CD4-positive, alpha-beta T cell treated with Interleukin-15 for 4 hours (primary cell): ENCODE measurements around the gene SQOR.

Experiments
- DNase-seq: peaks from one replicate; pipeline ENCODE4 v3.0.0-alpha.2; 2020; ENCODE audit warnings: low spot score

Gene SQOR

DNA sequence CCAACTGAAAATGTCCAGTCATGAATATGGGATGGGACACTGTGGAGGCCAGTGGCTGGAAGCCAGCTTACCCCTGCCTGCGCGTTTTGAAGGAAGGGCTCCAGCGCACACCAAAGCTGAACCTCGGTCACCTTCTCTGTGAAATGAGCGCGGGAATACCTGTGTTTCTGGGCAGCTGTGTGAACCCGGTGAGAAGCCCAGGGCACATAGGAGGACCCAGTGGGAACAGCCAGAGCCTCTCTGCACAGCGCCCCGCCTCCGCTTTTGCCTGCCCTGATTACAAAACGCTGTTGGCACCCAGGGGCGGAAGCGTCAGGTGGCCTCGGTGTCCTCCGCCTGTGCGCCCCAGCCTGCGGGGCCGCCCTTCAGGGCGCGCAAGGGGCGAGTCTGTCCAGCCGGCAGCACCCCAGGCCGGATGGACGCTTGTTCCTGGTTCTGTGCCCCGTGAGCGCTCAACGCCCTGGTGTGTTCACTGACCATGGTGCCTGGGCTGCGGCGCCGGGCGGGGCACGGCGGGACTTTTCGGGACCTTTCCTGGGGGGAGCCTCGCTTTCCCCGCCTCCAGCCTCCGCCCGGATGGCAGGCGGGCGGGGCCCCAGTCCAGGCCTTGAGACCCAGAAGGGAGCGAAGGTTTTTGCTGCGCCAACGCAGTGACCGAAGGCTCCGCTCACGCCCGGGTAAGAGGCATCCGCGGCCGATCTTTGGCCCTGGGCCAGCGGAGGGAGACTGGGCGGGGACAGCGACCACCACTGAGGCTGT, at the start of gene SQOR:
Gene SQOR, plus strand, starts transcription at position 598 of the 759 bp plus-strand sequence. CDS start 23,895 bp downstream, outside the sequence.
- DNase-seq: peak; percentile 66

GRCh38 chr15:45585069-45585791, 49.6 kb upstream of the SQOR start:
- DNase-seq: no peak

DNA sequence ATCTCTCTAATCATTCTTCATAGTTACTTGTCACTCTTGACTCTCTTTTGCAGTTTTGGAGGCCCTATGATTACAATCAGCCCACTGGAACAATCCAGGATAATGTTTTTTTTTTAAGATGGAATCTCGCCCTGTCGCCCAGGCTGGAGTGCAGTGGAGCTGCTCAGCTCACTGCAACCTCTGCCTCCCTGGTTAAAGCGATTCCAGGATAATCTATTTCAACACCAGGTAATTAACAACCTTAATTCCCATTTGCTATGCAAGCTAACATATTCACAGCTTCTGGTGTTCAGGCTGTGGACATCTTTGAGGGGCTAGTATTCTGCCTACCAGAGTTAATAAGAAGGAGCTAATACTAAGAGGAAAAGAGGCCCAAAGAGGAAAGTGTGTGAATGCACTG, 48.7 kb upstream of the SQOR start:
- DNase-seq: no peak

GRCh38 chr15:45586601-45587094, 48.2 kb upstream of the SQOR start:
- no peak for DNase-seq

- peak; percentile 86 for DNase-seq
These were observed 47.5 kb upstream of the SQOR start, which contains the start of gene BLOC1S6 for GRCh38 chr15:45587095-45587862. Gene BLOC1S6 (plus strand): TSS chr15:45587379. CDS start chr15:45587444, 65 bp downstream.

GRCh38 chr15:45587863-45588170, 47.0 kb upstream of the SQOR start:
- no peak for DNase-seq

DNA sequence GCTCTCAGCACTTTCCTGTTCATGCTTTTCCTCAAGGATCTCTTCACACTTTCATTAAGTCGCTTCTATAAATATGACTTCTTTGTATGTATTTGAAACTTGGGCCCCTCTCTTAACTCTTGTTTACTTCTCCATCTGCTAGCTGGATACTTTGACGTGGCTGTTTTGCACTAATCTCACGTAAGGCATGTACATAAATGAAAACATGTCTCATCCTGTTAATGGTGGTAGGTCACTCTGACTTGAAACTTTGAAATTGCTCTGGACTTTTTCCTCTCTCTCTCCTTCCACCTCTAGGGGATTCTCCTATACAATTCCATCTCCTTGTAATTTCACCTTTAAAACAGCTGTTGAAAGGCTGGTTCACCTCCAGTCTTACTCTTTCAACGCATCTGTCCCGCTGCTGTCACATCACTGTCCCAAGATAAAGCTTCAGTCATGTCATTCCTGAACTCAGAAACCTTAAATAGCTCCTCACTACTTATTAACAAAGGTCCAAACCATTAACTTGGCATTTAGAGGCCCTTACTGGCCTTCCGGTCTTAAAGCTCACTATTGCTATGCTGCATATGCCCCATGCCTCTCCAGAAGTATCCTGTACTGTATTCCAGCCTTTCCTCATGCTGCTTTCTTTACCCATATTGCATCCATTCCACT, 46.5 kb upstream of the SQOR start:
- DNase-seq: no peak

DNA sequence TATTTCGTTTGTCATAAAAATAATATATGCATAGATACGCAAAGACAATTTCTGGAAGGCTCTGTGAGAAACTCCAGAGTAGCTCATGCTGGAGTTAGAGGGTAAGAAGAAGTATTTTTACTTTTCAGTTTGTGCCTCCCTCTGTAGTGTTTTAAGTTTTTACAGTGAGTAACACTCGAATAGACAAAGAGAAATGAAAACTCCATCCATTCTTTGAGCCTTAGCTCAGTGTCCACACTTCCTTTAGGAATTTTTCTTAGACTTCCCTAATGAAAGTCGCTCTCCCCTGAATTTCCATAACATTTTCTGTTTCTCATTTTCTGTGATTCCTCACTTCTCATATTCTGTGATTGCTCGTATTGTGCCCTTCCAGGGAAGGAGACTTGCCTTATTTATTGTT, 45.6 kb upstream of the SQOR start:
- DNase-seq: no peak

- DNase-seq: no peak
These were observed 40.5 kb upstream of the SQOR start for GRCh38 chr15:45594319-45594718.

- no peak for DNase-seq
These were observed 39.8 kb upstream of the SQOR start for GRCh38 chr15:45594835-45595530.

DNA sequence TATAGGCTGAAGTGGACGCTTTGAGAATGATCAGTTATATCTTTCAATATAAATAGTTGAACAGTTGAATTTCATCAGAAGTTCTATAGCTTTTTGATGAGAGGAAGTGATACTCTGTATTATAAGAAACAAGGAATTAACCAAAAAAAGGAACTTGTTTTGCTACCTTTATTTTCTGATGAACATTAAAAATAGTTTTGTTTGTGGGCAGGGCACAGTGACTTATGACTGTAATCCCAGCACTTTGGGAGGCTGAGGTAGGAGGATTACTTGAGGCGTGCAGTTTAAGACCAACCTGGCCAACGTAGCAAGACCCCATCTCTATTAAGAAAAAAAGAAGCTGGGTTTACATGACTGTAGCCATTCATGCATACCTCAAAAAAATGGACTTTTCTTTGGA, 30.9 kb upstream of the SQOR start:
- DNase-seq: no peak

DNA sequence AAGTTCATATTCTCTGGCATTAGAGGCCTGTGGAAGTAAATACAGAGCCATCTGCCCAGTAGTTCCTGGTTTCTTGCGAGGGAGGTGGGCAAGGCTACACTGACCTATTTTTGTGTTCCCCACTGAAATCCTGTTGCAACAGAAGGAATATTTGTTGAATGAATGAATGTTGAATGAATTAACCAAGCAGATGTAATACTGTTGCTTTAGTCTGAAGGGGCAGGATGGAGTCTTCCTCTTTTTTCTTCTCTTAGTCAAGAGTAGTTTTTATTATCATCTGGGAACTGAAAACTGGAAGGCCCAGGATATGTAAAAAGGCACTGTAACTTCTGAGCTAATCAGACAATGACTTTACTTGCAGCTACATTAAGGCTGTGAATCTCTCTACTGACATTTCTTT, 30.5 kb upstream of the SQOR start:
- DNase-seq: no peak

DNA sequence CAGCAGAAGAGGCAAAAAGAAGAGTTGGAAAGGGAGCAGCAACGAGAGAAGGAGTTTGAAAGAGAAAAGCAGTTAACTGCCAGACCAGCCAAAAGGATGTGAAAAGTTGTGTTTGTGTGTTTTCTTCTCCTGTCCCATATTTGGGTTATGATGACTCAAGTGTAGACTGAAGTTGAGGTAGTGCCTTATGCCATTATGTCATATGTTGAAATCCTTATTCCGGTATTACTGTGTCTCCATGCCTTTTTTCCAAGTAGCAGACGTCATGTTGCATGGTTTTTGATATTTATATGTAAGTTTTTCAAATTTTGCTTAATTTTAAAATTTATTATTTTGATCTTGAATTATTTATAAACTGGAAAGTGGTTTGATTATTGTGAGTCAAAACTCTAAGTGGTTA, 28.4 kb upstream of the SQOR start:
- no peak for DNase-seq

DNA sequence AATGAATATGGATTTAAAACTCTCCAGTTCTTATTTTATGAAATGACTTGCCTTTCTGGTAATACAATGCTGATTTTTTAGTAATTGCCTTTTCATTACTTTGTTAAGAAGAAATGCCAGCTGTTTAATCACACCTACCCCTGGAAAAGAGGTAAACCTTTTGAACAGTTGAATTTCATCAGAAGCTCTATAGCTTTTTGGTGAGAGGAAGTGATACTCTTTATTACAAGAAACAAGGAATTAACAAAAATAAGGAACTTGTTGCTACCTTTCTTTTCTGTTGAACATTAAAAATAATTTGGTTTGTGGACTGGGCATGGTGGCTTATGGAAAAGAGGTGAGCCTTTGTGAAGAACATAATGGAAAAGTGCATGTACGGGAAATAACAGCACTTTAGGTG, 28.0 kb upstream of the SQOR start:
- no peak for DNase-seq

DNA sequence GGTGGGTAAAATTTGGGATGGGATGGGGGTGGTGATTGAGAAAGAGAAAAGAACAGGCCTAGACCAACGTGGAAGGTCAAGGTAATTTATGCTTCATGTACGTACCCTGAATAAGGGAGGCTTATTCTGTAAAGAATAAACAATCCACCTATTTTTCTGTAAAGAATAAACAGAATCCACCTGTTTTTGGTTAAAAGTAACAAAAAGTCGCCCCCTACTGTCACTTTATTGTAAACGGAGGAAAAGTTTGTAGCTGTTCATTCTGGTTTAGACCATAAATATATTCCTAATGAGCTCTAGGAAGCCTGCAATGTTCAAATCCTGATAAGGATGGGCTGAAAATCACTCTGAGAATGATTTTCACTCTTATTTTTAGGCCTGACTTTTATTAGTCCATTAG, 23.5 kb upstream of the SQOR start:
- peak; percentile 20 for DNase-seq

- DNase-seq: no peak
These were observed 21.9 kb upstream of the SQOR start for GRCh38 chr15:45612790-45613415.

GRCh38 chr15:45616901-45617323, 17.9 kb upstream of the SQOR start:
- no peak for DNase-seq

GRCh38 chr15:45618813-45619212, 16.0 kb upstream of the SQOR start:
- no peak for DNase-seq

- DNase-seq: no peak
These were observed 6.7 kb upstream of the SQOR start for GRCh38 chr15:45628136-45628535.

- DNase-seq: no peak
These were observed 3.7 kb upstream of the SQOR start for GRCh38 chr15:45630917-45631691.
